Lung (tissue), 12 donors: ENCODE measurements around the gene CIT. TPM values are rescaled to one million over a fixed set of nuclear protein-coding genes. Genes with fewer than 3 reads are reported as not detected.

Experiments
- ATAC-seq: fragments of 200-7000 bp; cut with Tn5 transposase; one replicate; pipeline ENCODE4 v1.9.1; 2020; ENCODE audit warnings: moderate number of reproducible peaks; ENCODE audit not compliant: insufficient read depth, low FRiP score
- DNase-seq, 3 donors: peaks; one replicate each; pipeline ENCODE4 v3.0.0-alpha.2; 2013 to 2017
- H3K27ac ChIP-seq, 2 donors: one replicate each; pipeline ENCODE4 v1.5.1; 2013; ENCODE audit warnings: mild to moderate bottlenecking in 2 of 2, moderate library complexity in 2 of 2, control low read depth in 1 of 2, inconsistent platforms in 1 of 2, low read depth in 1 of 2, low read length in 1 of 2
- H3K27me3 ChIP-seq, 3 donors: one replicate each; pipeline ENCODE4 v1.5.1; 2013; ENCODE audit warnings: low read length in 2 of 3; ENCODE audit not compliant: control insufficient read depth in 3 of 3, insufficient read depth in 3 of 3
- H3K36me3 ChIP-seq, 4 donors: one replicate each; pipeline ENCODE4 v1.5.1; 2013; ENCODE audit warnings: low read length in 4 of 4, mild to moderate bottlenecking in 1 of 4, moderate library complexity in 1 of 4; ENCODE audit not compliant: control insufficient read depth in 4 of 4, insufficient read depth in 4 of 4
- H3K4me1 ChIP-seq, 5 donors: one replicate each; pipeline ENCODE4 v1.5.1; 2013; ENCODE audit warnings: low read length in 5 of 5, mild to moderate bottlenecking in 2 of 5, moderate library complexity in 1 of 5; ENCODE audit not compliant: control insufficient read depth in 5 of 5, insufficient read depth in 5 of 5
- H3K4me3 ChIP-seq: one replicate; pipeline ENCODE4 v1.5.1; 2013; ENCODE audit warnings: mild to moderate bottlenecking, control low read depth, moderate library complexity
- H3K9ac ChIP-seq, 2 donors: one replicate each; pipeline ENCODE4 v1.5.1; 2013; ENCODE audit warnings: low read length in 2 of 2, control low read depth in 1 of 2; ENCODE audit not compliant: insufficient read depth in 1 of 2
- H3K9me3 ChIP-seq, 4 donors: one replicate each; pipeline ENCODE4 v1.5.1; 2013; ENCODE audit warnings: low read length in 3 of 4, mild to moderate bottlenecking in 1 of 4, moderate library complexity in 1 of 4; ENCODE audit not compliant: control insufficient read depth in 4 of 4, insufficient read depth in 3 of 4
- CTCF ChIP-seq: IDR thresholded peaks from 2 replicates; pipeline ENCODE4 v1.5.1; 2012; ENCODE audit warnings: mild to moderate bottlenecking; ENCODE audit errors: control extremely low read depth, extremely low read depth
- WGBS, 2 donors: extraction: QIAGEN DNeasy Blood & Tissue Kit; methylation state at CpG; one replicate each; pipeline ENCODE4 v1.1.7; 2013; 5-methylcytosine and 5-hydroxymethylcytosine counted together
- polyA plus RNA-seq, 2 donors: library from polyadenylated mRNA; stranded (reverse); fragments of 200-250 nt; gene quantifications; one replicate each; pipeline ENCODE4 v1.2.1, GENCODE V29; 2013
- total RNA-seq, 2 donors: library from RNA; depleted of rRNA in 1 of 2; stranded (reverse); fragments of >200 nt in 1 of 2; gene quantifications; one replicate each; pipeline ENCODE4 v1.2.1, GENCODE V29; 2014 to 2021
- donor health status: control.
- donor health status: control.
- donor health status: Bipolar disorder and iron deficiency.
- donor health status: healthy.
- donor health status: DM: yes; HTN: yes; CAD: no.

Gene CIT
- total and polyA plus RNA-seq, 4 donors: 5.0 to 29.3 (median 14.9) TPM

GRCh38 chr12:119644930-119645329, 232.2 kb downstream of the CIT start:
- Histone ChIP-seq H3K9ac (no peak overlapping the region), H3K4me3 (no peak overlapping the region), H3K36me3 (no peaks in the 10 kb centered on the region), H3K27ac (no peak overlapping the region), H3K27me3 (no peaks in the 10 kb centered on the region), H3K9me3 (peaks cover 0 to 3% (median 0%) of the 10 kb centered on the region in 4 donors), H3K4me1 (no peaks in the 10 kb centered on the region)
- 92 to 93% methylated on average over 3 of the region's 3 CpGs for WGBS, 2 donors
- ATAC-seq: no peak
- no peak for DNase-seq
- no peak for TF ChIP-seq CTCF

GRCh38 chr12:119642986-119643385, 234.1 kb downstream of the CIT start:
- TF ChIP-seq CTCF: no peak
- H3K4me3 ChIP-seq: no peak overlapping the region
- H3K27ac ChIP-seq: no peak overlapping the region
- 72 to 73% methylated on average over 4 of the region's 4 CpGs for WGBS, 2 donors
- DNase-seq (no peak), ATAC-seq (no peak)
- H3K4me1 ChIP-seq: no peaks in the 10 kb centered on the region
- H3K9me3 ChIP-seq: peaks cover 0 to 3% (median 0%) of the 10 kb centered on the region in 4 donors
- H3K9ac ChIP-seq: no peak overlapping the region
- H3K36me3 ChIP-seq: no peaks in the 10 kb centered on the region
- H3K27me3 ChIP-seq: no peaks in the 10 kb centered on the region

Other genes starting within 250 kb of the CIT start
- gene PRKAB1, start 209.2 kb downstream of the CIT start, total RNA-seq: 10 to 100 TPM; 36.5 to 57.5 TPM
- 10 to 100 TPM; 34.7 to 39.3 TPM for gene PRKAB1, start 209.2 kb downstream of the CIT start, polyA plus RNA-seq
- 10 to 100 TPM in 1 of 2 donors, 1 to 10 TPM in 1; 5.2 to 20.9 TPM for gene BICDL1, start 111.9 kb upstream of the CIT start, total RNA-seq
- 10 to 100 TPM in 1 of 2 donors, 1 to 10 TPM in 1; 6.4 to 23.7 TPM for gene BICDL1, start 111.9 kb upstream of the CIT start, polyA plus RNA-seq
- gene RAB35, start 239.4 kb upstream of the CIT start, total RNA-seq: 10 to 100 TPM; 22.1 to 51.8 TPM
- gene RAB35, start 239.4 kb upstream of the CIT start, polyA plus RNA-seq: 10 to 100 TPM; 27.3 to 47.0 TPM